ENCODE measurements around the gene KCNA10.

The KCNA10 gene

DNA sequence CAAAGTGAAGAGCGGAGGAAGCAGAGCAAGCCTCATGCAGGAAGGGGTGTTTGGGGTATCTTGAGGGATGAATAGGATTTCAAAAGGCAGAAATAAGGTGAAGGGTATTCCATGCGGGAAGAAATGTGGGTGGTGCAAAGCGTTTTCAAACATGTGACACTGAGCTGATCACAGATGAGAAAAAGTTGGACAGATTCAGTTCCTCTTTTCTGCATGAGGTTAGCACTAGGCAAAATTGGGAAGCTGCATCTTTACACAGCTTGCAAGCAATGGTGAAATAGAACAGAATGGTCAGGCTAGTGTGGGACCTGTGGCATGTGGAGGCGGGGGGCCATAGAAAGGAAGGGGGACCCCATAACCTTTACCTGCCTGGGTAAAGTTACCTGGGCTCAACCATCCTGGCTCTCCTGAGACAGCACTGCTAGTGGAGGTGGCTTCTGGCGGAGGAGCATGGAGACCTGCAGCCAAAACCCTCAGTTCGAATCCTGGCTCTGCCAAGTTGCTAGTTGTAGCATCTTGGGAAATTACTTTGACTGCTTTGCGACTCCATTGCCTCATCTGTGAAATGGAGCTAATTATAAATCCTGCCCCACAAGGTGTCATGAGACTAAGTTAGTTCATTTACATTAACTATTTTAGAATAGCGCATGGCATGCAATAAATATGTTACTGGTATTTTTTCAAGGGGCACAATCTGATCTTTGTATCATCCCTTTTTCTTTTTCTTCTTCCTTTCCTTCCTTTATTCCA lies 16.4 kb downstream of the KCNA10 start:
- in situ Hi-C loops (cut with HindIII; ENCODE audit: low sequenced_read_pairs): no loop called here

DNA sequence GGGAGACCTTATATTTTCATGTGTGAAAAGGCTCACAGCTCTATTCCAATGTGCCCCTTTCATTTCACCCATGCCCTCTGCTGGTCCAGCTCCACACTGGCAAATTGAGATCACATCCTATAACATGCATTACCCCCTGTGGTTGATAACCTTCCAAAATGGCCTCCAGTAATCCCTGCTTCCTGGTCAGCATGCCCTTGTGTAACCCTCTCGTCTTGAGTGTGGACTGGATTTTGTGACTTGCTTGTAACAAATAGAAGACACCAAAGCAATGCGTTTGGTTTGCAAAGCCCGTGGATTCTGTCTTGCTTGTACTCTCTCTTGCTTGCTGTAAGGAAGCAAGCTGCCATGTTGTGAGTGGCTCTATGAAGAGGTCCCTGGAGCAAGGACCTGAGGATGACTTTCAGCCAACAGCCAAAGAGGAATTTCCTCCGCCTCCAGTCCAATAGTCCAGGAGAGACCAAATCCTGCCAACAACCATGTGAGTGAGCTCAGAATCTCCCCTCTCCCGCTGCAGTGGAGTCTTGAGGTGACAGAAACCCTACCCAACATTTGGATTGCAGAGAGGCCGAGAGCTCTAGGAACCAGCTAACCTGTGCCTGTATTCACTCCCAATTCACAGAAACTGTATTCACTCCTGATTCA lies 17.4 kb downstream of the KCNA10 start:
- in situ Hi-C loops (cut with HindIII; ENCODE audit: low sequenced_read_pairs): no loop called here

DNA sequence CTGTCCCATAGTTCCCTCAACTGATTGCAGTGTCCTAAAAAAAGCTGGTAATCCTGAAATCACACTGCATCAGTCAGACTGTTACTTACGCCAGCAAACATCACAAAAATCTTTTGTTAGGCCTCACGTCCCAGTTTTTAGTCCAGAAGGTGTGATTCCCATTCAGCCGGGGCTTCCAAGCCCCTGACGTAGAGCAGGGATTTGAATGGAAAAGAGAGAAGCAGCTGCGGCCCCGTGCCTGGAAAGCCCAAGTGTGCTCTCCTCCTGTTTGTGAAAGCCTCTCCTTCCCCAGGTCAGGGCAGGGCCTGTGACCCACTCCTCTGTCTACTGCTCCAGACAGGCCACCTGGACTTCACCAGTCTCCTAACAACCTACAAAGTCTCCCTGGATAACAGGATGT lies 20.7 kb downstream of the KCNA10 start:
- in situ Hi-C loops (cut with HindIII; ENCODE audit: low sequenced_read_pairs): no loop called here

DNA sequence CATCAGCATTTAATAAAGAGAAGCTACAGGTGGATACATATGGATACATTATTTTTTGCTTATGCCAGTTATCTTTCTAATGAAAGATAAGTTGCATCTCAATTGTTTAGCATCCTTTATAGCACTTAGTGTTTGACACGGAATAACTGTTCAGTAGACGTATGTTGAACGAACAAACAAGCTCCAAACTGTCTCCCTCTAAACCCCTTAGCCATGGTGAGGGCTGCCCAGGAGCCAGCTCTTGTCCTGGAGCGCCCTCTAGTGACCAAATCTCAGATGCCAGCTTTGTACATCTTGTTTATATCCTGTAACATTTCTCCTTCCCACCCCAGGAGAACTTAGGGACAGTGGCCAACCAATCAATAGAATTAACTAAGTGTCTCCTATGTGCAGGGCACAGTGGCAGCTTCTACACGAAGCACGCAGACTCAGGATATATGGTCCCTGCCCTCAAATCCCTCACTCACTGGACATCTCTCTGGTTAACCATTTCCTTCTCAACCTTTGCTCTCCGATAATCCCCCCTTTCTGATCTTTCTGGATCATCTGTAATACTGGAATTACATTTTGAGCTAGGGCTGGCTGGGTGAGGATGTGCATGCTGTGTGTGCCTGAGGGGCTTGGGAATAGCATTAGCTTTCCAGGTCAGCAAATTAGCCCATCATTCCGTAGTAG lies 22.9 kb downstream of the KCNA10 start:
- in situ Hi-C loops (cut with HindIII; ENCODE audit: low sequenced_read_pairs): no loop called here

DNA sequence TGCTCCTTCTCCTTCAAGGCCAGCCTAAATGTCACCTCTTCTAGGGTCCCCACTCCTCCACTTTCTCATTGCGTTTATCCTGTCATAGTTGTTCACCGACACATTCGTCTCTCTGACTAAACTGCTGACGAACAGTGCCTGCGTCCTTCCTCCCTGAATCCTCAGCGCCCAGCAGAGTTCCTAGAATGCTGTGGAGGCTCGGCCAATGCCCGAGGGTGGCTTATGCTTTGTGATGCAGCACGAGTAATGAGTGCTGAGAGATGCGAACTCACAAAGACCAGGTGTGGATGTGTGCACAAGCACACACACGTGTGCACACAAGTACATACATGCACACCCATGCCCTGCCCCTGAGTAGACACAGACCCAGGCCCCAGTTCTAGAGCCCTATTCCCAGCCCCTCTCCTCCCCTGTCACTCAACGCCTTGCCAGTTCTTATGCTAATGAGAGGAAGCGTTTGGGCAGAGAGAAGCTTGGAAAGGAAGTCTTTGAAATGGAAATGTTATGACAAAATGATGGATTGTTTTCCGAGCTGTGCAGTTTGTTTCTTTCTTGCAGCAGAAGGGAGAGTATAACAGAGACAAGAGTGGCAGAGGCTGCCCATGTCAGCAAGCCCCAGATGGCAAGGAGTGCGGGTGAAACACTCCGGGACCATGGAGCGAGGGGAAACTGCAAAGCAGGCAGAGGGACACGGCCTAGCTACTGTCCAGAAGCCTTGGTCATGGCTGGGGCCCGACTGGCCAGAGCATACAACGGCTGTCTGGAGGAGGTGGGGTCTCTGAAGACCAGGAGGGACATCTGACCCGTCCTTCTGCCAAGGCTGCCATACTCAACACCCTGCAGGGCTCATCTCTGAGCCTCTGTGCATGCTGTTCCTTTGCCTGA lies 24.2 kb downstream of the KCNA10 start:
- in situ Hi-C loops (cut with HindIII; ENCODE audit: low sequenced_read_pairs): no loop called here

DNA sequence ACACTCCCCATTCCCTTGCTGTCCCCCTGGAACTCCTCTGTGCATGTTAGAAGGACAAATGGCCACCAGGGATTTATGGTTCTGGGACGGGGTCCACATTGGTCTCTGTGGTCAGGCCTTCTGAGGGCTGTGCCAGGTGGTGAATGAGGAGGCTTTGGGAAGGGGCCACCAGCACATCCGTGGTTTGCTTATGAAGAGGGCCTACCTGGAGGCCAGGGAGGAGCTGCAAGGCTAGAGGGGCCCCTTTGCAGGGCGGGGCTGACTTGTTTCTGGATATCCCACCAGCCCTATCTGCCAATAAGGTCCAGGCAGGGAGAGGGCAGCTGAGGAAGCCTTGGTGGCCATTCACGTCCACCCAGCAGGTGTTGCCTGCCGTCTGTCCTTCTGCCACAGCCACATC lies 24.9 kb downstream of the KCNA10 start:
- in situ Hi-C loops (cut with HindIII; ENCODE audit: low sequenced_read_pairs): no loop called here

DNA sequence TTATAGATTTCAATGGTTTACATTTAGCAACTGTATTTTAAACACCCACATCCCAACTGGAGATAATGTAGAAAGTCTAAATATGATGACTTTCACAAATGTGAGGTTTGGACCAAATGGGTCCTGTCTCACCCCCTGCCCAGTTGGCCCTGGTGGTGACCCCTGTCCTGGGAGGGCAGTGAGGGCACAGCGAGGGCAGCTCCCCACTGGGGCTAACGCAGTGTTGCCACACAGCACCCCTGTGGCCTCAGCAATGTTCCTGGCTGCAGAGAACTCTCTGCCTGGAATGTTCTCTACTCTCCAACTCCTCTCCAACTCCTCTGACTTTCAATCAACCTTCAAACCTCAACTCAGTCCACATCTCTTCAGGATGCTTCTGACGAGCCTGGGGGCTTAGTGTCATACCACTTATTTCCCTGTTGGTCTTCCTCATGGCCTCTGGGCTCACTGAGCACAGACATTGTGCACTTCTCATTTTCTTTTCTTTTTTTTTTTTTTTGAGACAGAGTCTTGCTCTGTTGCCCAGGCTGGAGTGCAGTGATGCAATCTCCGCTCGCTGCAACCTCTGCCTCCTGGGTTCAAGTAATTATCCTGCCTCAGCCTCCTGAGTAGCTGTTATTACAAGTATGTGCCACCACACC lies 25.8 kb downstream of the KCNA10 start:
- in situ Hi-C loops (cut with HindIII; ENCODE audit: low sequenced_read_pairs): no loop called here

DNA sequence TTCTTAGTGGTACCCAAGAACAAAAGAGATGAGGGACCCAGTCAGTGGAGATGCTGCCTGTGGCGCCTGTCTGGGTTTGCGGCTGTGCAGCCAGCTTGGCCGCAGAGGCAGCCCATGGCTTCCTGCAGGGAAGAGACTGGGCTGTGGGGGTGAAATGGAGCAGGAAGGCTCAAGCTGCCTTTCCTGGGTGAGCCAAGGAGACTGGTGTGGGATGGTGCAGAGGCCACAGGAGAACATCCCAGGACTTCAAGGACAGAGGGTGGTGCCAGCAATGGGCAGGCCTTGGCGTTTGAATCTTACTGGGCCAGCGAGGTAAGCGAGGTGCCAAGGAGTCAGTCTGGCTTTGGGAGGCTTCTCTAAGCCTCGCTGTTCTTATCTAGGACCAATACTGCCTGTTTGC lies 26.4 kb downstream of the KCNA10 start:
- in situ Hi-C loops (cut with HindIII; ENCODE audit: low sequenced_read_pairs): no loop called here

DNA sequence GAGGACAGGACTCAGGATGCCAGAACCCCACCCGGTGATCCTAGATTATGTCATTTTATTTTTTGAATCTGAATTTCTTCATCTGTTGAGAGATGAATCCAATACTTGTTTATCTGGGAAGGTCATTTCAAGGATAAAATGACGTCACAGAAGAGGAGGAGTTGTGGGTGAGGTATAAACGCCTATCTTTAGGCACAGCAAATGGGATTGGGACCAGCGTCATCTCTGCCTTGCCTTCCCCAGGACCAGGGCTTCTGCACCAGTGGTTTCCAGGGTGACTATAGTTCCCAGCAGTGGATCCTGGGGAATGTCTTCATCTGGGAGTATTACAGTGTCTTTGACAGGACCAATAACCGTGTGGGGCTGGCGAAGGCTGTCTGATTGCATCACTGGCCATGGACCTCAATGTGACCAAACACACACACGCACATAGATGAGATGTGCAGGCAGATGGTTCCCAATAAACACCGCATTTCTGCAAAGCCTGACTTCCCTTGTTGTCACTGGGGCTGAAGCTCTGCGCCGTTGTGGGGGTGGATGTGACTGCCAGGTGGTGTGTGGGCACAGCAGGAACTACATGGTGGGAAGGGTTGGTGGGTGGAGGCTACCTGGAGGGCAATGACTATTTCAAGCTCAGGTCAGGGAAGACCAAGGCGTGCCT lies 28.1 kb downstream of the KCNA10 start:
- in situ Hi-C loops (cut with HindIII; ENCODE audit: low sequenced_read_pairs): no loop called here

DNA sequence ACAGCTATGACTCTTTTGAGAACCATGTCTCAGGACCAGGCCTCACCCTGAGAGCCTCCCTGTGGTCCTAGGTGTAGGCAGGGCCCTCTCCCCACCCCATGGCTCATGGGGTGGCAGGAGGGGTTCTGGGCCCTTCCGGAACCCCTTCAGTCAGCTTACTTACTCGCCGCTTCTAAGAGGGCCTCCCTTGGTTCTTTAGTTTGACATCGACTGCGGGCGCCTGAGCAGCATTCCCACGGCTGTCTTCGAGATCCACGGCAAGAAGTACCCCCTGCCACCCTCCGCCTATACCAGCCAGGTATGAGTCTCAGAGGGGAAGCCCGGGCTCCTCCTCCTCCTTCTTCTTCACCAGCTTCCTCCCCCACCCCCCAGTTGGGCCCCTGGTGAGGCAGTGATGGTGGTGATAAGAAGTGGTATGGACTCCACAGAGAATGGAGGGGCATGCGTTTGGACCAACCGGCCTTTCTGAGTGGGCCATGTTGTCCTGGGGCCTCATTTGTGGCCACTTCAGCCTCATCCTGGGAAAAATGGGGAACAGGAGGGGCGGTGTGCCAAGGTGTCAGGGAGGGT lies 28.9 kb downstream of the KCNA10 start:
- in situ Hi-C loops (cut with HindIII; ENCODE audit: low sequenced_read_pairs): loop anchor here (5.0 kb wide), 1 partner anchor 68 kb away; no protein-coding TSS in a partner anchor

DNA sequence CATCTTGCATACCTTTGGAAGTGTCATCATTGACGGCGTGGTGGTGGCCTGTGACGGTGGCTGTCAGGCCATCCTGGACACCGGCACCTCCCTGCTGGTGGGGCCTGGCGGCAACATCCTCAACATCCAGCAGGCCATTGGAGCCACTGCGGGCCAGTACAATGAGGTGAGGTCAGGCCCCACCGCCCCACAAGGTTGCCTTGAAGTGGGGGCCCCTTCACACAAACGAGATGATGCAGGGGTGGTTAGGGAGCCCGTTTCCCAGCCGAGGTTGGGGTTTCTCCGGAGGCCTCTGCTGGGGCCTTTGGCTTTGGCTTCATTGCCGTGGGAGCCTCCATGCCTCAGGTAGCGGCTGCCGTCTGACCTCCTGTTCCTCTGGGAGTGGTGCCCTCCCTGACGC lies 29.6 kb downstream of the KCNA10 start:
- in situ Hi-C loops (cut with HindIII; ENCODE audit: low sequenced_read_pairs): loop anchor here (5.0 kb wide), 1 partner anchor 67 kb away; no protein-coding TSS in a partner anchor

DNA sequence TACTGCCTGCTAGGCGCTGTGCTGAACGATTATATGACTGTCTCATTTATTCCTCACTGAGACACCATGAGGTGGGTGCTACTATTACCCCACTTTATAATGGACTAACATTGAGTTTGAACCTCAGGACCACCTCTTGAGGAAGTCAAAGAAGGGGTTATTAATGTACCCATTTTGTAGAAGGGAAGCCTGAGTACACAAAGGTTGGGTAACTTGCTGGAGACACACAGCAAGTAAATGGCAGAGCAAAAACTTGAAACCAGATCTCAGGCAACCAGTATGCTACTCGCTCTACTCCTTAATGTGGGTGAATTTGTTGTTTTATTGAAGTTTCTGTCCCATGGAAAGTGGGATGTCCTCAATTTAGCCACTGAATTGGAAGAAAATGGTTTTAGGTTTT lies 30.1 kb downstream of the KCNA10 start:
- in situ Hi-C loops (cut with HindIII; ENCODE audit: low sequenced_read_pairs): loop anchor here (5.0 kb wide), 1 partner anchor 67 kb away; no protein-coding TSS in a partner anchor

DNA sequence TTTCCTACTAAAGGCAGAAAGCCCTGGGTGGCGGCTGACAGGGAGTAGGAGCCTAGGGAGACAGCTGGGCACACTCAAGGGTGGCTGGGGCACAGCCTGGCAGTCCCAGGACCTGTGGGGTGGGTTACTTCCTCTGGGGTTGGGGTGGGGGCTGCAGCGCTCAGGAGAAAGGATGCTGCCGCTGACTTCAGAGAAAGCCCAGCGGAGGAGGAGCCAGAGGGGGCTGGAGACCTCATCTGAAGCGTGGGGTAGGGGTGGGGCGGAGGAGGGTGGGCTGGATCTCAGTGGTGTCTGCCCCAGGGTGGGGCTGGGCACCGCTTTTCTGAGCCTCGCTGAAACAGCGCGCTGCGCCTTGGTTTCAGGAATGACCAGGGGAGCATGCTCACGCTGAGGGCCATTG lies 30.8 kb downstream of the KCNA10 start:
- in situ Hi-C loops (cut with HindIII; ENCODE audit: low sequenced_read_pairs): loop anchor here (5.0 kb wide), 1 partner anchor 66 kb away; no protein-coding TSS in a partner anchor

DNA sequence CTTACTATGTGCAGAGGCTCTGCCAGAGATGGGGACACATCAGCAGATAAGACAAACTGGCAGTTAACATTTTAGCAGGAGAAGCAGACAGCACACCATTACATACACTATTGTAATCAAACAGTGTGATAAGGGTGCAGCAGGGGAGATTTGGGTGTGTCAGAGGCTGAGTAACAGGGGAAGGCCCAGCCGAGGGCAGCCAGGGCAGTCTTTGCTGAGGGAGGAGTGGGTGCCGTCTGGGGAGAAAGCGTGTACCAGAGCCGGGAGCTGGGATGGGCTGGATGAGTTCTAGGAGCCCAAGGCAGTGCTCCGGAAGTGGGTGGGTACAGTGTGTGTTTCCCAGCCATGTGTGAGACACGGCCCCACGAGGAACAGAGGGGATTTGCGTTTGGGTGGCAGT lies 31.2 kb downstream of the KCNA10 start:
- in situ Hi-C loops (cut with HindIII; ENCODE audit: low sequenced_read_pairs): loop anchor here (5.0 kb wide), 1 partner anchor 65 kb away; no protein-coding TSS in a partner anchor

DNA sequence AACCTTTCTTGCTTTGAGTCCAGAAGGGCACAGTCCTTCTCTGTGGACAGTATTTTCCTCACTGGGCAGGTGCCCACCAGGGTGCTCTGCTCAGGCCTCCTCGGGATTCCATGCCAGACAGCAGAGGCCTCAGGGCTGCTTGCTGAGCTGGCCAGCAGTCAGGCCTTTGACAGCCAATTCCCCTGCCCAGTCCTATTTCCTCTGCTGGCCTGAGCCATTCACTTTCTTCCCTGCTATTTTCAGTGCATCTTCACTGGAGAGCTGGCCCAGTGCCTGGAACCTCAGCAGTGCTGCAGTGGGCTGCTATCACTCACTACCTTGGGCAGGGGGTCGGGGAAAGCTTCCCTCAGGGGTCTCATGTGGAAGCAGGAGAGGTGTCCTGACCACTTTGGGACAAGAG lies 33.2 kb downstream of the KCNA10 start:
- in situ Hi-C loops (cut with HindIII; ENCODE audit: low sequenced_read_pairs): loop anchor here (5.0 kb wide), 1 partner anchor 63 kb away; no protein-coding TSS in a partner anchor

DNA sequence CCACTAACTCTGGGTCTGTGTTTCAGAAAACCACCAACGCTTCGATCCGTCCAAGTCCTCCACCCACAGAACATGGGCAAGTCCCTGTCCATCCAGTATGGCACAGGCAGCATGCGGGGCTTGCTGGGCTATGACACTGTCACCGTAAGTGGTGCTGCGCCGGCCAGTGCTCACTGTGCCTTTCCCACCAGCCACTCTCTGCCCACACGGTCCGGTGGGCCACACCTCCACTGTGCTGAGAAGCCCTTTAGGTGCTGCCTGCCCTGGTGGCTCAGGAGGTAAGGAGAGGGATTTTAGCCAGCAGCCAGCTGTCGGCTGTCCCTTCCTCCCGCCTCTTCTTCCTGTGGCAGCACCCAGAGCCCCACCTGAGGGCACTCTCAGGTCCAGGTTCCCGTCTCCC lies 34.2 kb downstream of the KCNA10 start:
- in situ Hi-C loops (cut with HindIII; ENCODE audit: low sequenced_read_pairs): loop anchor here (5.0 kb wide), 1 partner anchor 62 kb away; no protein-coding TSS in a partner anchor

DNA sequence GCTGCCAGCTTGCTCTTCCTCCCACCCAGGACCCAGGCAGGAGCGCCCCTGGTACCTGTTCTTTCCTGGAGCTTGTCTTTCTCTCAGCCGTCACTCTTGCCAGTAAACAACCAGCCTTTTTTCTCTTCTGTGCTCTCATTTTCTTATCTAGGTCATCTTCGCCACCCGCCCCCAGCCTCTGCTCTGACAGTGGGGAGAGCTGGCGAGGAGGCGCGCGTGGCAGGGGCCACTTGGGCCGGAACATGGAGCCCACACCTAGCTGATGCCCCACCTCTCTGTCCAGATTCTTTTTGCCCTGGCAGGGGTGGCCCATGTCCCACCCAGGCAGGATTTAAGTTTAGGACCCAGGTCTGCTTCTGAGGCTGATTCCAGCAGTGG lies 35.7 kb downstream of the KCNA10 start:
- in situ Hi-C loops (cut with HindIII; ENCODE audit: low sequenced_read_pairs): no loop called here

DNA sequence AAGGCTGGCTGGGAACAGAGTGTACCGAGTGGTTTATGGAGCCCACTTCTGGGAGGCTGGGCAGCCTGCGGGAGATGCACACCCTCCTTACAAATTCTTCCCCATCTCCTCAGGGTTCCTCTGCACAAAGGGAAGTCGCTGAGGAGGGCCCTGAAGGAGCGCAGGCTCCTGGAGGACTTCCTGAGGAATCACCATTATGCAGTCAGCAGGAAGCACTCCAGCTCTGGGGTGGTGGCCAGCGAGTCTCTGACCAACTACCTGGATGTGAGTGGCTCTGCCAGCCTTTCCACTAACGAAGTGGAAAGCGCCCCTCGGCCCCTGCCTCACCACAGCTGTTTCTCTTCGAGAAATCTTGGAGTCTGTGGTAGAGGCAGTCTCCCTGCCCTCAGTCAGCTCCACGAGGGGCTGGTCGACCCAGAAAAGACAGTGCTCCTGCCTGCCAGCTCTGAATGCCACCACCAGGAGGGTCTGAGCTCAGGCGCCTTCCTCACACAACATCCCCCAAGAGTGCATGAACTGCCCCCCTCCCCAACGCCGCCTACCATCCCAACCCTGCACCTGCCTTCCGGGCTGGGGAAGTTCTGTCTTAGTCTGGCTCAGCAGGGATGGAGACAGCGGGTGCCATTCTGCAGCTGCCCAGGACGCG lies 36.2 kb downstream of the KCNA10 start:
- in situ Hi-C loops (cut with HindIII; ENCODE audit: low sequenced_read_pairs): no loop called here
